Activated effector memory CD4-positive, alpha-beta T cell treated with Interleukin-2 at 50 U/mL for 16 hours (primary cell): ENCODE measurements around the gene TRIM72.
"Not testable (repeated sequence)": the region's sequence is repeated elsewhere in the genome, so short reads cannot be mapped to it uniquely, and the experiment has no call there.

Source experiments
- DNase-seq: peaks from one replicate; pipeline ENCODE4 v3.0.0-alpha.2; 2020

Gene TRIM72

DNA sequence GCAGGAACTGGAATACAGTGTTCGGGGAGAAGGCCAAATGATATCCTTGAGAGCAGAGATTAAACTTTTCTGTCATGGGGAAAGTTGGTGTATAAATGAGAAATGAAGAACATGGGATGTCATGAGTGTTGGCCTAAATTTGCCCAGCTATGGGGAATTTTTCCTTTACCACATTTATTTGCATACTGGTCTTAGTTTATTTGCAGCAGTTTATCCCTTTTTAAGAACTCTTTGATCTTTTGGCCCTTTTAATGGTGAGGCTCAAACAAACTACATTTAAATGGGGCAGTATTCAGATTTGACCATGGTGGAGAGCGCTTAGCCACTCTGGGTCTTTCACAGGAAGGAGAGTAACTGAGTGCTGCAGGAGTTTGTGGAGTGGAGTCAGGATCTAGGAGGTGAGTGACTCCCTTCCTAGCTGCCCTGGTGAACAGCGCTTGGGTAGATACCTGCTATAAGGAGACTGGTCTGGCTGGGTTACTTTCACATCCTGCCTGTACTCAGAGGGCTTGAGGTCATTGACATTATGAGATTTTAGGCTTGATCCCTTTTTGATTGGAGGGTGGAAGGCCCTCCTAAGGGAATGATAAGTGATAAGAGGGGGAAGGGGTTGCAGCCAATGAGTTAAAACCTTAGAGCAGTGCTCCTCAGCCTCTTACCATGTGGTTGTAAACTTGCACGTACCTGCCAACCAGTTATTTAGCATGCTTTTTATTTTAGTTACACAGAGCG is 22.1 kb upstream of the TRIM72 start:
- DNase-seq: no peak

DNA sequence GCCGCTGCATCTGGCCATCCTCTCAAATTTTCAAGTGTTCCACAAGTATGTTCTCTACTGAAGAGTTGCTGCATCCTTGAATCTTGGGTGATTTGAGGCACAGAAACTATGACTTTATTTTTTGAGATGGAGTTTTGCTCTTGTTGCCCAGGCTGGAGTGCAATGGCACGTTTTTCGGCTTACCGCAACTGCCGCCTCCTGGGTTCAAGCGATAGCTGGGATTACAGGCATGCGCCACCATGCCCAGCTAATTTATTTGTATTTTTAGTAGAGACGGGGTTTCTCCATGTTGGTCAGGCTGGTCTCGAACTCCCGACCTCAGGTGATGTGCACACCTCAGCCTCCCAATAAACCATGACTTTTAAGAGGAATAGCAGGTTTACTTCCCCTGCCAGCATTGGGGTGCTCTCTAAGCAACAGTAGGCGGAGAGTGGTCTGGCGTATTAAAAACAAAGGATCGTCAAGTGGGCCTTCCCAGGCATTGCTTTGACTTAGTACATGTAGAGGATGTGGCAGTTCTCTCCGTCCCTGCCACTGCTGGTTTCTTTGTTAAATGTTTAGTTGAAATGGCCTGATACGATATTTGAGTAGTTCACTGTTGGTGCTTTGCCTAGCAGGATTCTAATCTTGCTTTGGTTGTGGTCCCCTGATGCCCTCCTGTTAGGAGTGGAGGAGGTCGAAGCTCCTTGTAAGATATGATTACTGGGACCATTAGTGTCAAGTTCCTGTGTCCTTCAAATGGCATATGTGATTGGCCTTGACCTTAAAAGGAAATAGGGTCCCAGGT is 20.9 kb upstream of the TRIM72 start:
- DNase-seq: no peak

DNA sequence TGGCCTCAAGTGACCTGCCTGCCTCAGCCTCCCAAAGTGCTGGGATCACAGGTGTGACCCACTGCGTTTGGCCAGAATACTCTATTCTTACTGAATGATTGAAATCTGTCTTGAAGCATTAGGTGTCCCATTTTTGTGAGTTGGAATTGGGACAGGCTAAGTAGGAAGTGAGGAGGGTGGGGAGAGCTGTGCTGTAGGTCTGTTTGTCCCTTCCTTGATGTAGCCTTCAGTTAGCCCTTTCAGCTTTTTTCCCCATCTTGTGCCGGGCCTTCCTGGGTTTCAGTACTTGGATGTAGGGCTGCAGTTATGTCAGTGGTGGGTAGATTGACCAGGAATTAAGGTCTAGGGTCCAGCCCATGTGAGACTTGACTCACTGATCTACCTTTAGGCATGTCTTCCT is 20.0 kb upstream of the TRIM72 start:
- DNase-seq: no peak

DNA sequence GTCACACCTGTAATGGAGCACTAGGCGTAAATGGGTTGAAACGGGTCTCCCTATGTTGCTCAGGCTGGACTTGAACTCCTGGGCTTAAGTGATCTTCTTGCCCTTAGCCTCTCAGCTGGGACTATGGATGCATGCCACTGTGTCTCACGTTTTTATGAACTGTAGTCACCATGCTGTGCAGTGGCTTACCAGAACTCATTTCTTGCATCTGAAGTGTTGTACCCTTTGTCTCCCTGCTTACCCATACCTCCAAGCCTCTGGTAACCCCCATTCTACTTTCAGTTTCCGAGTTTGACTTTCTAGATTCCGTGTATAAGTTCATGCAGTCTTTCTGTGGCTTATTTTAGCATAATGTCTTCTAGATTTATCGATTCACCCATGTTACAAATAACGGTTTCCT is 19.0 kb upstream of the TRIM72 start:
- no peak for DNase-seq

DNA sequence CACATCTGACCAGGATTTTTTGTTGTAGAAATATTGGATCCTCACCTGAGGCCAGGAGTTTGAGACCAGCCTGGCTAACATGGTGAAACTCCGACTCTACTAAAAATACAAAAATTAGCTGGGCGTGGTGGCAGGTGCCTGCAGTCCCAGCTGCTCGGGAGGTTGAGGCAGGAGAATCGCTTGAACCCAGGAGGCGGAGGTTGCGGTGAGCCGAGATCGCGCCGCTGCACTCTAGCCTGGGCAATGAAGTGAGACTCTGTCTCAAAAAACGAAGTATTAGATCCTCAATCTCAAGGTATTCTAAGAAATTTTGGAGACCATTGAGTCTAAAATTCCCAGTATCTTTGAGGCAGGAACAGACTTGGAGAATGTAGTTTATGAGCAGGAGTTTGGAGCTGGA is 18.1 kb upstream of the TRIM72 start:
- not testable (repeated sequence) for DNase-seq

DNA sequence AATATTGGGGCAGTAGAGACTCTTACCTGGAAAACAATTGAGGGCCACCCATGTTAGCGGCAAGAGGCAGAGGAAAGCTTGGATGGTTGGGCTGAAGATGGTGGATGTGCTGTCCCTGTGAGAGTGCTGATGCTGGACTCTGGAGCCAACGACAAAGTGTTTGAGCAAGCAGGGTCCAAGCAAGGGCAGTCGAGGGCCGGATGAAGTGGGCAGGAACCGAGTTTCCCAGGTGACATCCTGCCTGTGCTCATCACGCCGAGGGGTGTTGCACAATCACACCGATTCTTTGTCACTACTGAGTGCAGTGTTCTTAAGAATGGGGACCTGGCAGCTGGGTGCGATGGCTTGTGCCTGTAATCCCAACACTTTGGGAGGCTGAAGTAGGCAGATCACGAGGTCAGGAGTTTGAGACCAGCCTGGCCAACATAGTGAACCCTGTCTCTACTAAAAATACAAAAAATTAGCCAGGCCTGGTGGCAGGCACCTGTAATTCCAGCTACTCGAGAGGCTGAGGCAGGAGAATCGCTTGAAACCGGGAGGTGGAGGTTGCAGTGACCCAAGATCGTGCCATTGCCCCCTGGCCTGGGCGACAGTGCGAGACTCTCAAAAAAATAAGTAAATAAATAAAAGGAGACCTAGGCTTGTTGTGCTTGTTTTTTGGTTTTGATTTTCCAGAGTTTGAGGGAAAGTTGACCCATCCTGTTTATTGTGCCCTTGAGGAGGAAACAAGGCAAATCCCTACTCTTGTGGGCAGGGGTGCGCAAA is 17.4 kb upstream of the TRIM72 start:
- no peak for DNase-seq

DNA sequence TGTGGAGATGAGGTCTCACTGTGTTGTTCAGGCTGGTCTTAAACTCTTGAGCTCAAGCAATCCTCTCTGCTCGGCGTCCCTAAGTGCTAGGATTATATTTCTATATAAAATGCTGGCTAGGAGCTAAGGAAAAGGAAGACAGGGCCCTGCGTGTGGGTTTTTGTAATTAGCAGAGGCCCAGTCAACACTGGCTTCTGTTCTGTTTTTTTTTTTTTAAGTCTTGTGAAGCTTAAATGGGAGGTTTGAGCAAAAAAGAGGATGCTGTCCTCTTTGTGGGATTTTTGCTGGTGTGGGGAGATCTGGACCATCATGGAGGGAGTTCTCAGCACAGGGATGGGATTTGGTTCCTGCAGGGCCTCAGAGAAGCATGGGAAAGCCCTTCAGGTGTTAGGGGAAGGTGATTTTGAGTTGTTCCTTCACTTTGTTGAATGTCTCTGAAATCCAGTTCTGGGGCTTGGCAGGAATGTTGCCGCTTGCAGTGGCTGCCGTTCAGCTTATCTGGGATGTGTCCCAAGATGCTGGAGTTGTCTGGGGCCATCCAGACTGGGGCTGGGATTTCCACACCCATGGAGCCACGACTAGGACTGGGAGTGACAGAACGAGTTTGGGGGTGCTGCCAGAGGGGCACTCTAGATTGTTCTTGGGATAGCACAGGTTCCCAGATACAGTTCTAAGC is 15.6 kb upstream of the TRIM72 start:
- no peak for DNase-seq

DNA sequence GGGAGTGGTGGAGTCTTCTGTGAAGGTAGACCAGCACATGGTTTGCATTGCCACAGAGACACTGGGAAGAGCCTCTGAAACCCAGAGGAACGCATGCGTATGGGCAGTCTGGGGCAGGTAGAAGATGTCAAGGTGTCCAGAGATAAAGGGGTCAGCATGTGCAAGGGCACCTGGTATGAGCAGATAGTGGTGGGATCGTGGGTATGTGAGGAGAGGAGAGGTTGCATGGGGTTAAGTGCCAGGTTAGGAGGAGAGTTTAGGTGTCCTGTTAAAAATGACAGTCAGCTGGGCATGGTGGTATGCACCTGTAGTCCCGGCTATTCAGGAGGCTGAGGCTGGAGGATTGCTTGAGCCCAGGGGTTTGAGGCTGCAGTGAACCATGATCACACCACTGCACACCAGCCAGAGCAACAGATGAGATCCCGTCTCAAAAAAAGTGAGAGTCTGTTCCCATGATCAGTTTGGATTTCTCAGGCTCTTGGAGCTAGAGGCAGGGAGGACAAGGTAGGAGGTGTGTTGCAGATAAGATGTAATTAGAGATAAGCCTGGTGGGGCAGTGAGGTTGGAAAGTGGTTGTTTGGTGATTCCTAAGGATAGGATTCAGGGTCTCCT is 14.4 kb upstream of the TRIM72 start:
- DNase-seq: no peak

DNA sequence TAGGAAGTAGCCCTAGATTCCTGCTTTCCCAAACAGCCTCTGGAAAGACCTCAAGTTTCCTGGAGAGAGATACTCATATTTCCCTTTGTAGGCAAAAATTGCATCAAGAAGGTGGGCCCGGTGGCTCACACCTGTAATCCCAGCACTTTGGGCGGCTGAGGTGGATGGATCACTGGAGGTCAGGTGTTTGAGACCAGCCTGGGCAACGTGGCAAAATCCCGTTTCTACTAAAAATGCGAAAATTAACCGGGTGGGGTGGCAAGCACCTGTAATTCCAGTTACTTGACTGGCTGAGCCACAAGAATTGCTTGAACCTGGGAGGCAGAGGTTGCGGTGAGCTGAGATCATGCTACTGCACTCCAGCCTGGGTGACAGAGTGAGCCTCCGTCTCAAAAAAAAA is 13.8 kb upstream of the TRIM72 start:
- DNase-seq: not testable (repeated sequence)

DNA sequence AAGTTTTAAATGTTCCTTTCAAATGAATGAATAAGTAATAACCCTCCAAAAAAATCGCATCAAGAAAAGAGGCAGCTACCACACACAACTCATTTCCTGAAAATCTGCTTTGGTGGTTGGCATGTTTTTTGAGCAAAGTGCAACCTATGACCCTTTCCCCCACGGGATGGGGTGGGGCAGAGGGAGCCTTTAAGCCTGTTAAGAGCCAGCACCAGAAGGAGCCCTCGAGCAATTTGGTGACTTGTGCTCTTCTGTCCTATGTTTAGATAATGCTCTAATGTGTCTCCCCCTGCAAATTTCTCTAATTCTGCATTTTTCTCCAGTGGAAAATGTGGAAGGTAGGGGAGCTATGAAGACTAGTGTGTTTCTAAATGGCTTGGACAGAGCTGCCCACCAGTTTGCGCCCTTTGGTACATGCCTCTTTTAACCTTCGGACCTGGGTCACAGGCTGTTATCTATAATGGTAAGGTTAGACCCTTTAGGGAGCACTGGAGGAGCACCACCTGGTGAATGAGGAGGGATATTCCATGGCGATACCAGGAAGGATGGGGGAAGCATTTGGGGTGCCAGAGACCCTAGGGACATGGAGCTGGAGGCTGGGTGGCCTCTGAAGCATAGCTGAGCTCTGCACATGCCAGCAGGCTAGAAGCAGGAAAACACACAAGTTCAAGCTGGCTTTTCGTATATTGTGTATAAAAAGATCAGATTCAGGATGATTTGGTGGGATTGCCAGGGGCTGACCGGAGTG is 12.9 kb upstream of the TRIM72 start:
- peak; percentile 28 for DNase-seq

DNA sequence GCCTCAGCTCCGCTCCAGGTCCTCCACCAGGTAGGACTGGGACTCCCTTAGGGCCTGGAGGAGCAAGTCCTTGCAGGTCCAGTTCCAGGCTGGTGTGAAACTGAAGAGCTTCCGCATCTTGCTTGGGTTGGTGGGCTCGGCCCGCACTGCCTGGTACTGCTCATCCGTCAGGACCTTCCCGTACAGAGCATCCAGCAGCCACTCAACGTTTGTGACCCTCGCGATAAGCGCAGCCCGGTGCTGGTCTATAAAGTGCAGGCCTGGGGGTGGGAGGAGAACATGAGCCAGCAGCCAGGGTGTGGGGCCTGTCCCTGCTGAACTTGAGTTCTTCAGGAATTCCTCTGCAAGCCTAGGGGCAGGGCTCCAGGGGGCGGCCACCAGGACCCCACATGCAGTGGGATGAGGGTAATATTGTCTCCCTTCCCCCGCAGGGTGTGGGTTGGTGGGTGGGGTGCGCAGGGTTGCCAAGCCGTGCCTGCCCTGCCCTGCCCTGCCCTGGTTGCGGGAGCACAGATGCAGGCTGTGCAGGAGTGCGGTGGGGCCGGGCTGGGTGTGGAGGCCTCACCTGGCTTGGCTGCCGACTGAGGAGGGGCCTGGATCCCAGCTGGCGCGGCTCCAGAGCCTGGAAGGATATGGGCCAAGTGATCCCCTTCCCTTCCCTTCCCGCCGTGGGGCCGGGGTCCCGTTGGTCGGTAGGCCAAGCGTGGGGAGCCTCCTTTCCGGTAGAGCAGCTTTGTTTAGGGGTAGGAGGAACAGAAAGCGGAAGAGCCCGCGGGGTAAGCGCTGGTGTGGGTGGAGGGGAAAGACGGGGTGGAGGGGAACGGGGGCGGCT is 12.1 kb upstream of the TRIM72 start:
- peak; percentile 32 for DNase-seq

DNA sequence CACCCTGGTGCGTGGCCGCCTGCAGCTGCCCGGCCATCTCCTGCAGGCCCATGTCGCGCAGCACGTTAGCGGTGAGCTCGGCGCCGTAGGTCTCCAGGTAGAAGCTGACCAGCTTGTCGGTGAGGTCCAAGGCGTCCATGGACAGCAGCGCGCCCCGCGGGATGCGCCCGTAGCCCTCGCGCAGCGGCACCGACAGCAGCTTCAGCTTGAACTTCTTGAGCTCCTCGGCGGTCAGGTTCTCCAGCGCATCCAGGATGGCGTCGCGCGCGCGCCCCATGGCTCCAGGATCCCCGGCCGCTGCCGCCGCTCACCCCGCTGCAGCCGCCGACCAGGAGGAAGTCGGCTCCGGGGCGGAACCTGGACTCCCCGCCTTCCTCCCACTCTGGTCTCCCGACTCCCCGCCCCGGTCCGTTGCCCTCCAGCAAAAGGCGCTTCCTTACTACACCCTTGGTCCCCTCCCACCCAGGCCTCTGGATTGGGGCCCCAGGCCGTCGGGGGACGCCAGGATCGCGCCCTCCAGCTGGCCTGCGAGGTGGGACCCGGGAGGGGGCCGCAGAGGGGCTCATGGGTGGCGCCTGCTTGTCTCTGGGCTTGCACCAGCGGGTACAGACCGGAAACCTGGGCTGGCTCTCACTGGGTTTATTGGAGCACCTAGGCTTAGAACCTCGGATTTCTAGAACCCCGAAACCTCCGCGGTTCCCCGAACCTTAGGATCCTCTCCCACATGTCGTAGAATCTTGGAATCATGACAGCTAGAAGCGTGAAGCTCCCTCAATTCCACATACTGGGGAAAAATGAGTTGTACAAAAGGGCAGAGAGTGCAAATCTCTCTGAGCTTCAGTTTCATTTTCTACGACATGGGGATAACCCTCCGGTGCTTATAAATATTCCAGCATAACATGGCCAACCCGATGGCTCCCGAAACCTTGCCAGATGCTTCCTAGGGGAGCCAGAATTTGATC is 11.2 kb upstream of the TRIM72 start, which contains the start of gene PYCARD:
PYCARD (minus strand) TSS at position 347 of the 962 bp plus-strand sequence; CDS start at position 277, 70 bp downstream.
- peak; percentile 26 for DNase-seq

DNA sequence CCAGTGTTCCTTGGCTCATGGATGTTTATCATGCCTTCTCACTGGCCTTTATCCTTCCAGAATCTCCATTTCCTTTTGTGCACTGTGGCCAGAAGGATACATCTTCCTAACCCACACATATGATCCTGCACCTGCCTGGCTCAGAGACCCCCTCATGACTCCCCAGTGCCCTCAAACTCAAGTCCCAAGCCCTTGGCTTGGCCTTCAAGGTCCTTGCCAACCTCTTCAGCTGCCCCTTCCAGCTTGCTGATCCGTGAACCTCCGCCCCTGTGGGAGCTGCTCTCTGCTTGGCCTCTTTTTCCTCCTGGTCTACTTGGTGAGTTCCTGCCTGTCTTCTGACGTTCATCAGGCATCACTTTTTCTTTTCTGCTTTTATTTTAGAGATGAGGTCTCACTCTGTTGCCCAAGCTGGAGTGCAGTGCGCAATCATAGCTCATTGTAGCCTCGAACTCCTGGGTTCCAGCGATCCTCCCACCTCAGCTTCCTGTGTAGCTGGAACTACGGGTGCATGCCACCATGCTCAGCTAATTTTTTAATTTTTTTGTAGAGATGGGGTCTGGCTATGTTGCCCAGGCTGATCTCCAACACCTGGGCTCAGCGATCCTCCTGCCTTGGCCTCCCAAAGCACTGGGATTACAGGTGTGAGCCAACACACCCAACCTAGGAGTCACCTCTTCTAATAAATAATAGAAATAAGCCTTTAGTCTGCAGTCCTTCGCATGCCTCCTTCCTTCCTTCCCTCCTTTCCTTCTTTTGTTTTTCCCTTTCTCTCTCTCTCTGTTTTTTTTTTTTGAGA is 8.8 kb upstream of the TRIM72 start:
- no peak for DNase-seq

DNA sequence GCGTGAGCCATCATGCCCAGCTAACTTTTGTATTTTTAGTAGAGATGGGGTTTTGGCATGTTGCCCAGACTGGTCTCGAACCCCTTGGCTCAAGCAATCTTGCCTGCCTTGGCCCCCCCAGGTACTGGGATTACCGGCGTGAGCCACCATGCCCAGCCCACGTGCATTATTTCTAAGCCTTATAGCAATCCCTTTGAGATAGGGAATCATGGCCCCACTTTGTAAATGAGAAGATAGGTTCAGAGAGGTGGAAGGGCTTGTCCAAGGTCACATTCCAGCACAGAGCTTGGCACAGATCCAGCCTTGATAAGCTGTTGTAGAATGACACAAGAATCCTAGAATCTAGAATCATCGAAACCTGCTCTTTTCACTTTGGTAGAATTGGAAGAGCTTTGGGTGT is 7.1 kb upstream of the TRIM72 start:
- DNase-seq: no peak

DNA sequence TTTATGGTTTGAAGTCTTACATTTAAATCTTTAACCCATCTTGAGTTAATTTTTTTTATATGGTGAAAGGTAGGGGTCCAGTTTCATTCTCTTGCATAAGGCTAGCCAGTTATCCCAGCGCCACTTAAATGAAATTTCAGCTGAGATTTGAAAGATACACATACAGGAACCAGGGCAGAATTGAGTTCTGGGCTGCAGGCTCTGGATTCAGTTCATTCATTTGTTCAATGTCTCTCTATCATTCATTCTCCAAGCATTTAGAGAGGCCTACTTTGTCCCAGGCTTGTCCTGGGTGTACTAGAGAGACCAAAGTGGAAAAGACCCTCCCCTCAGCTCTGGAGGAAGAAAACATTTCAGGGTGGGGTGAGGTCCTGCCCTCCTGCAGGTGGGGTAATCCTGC is 577 bp upstream of the TRIM72 start:
- DNase-seq: no peak

DNA sequence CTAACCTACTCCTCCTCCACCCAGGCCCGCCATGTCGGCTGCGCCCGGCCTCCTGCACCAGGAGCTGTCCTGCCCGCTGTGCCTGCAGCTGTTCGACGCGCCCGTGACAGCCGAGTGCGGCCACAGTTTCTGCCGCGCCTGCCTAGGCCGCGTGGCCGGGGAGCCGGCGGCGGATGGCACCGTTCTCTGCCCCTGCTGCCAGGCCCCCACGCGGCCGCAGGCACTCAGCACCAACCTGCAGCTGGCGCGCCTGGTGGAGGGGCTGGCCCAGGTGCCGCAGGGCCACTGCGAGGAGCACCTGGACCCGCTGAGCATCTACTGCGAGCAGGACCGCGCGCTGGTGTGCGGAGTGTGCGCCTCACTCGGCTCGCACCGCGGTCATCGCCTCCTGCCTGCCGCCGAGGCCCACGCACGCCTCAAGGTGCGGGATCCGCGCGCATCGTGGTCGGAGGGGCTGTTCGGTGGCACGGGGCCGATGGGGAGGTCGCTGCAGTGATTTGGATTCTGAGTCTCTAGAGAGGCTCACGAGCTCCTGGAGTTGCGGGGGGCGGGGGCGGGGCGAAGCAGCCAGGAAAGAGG is 878 bp downstream of the TRIM72 start:
- DNase-seq: no peak

DNA sequence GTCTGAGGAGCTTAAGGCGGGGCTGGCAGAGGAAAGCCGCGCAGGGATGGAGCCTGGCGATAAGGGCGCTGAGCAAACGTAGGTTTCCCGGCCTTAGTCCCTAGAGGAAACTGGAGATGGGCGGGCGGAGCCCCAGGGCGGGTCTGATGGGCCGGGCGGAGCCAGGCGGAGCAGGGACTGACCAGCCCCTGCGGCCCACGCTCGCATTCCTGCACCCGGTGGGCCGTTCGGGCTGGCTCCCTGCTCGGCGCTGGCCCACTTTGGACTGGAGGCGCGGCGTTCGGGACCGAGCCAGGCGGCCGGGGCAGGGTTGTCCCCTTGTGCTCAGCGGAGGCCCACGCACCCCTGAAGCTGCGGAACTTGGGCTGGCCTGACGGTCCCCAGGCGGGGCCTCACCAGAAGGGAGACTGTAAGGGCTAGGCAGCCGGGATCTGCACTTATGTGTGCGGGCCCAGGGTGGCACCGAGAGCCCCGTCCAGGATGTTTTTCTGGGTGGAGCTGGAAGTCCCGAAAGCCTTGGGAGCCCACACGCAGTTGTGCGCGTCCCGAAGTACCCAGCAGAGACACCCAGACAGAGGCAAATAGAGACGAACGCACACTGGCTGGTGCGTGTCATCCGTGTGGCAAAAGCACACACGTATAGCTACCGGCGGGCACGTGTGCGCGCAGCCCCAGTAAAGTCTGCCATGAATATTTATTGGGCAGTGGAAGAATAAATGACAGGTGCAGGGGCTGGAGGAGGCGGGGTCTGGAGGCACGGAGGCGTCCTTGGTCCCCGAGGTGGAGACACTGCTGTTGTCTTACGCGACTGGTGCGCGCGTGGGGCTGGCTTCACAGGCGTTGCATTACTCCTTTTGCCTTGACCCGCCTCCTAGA is 1.6 kb downstream of the TRIM72 start:
- DNase-seq: no peak
